Astrocyte (in vitro differentiated cells and primary cell): ENCODE results near the gene CHL1.

Experiments used
- CTCF ChIP-seq: IDR thresholded peaks from 2 replicates; pipeline ENCODE4 v1.5.1; 2011; ENCODE audit warnings: low read depth, mild to moderate bottlenecking, inconsistent platforms, low read length, moderate library complexity; ENCODE audit not compliant: insufficient read depth
- EZH2 ChIP-seq: IDR thresholded peaks from 2 replicates; pipeline ENCODE4 v1.6.1; 2012; ENCODE audit warnings: mild to moderate bottlenecking, low read length, inconsistent platforms; ENCODE audit not compliant: insufficient read depth

- TF ChIP-seq CTCF (no peak), EZH2 (no peak)
Measured at GRCh38 chr3:445960-446359, 249.4 kb downstream of the CHL1 start.
